NCI-H446 treated with DMSO at 0.1 percent for 48 hours (cell line): ENCODE data around the gene NPC2.
"Not testable (repeated sequence)": the region's sequence is repeated elsewhere in the genome, so short reads cannot be mapped to it uniquely, and the experiment has no call there.

Experiments
- DNase-seq: peaks from one replicate; lab custom pipeline; 2025; lab: John Stamatoyannopoulos, UW

NPC2 gene

DNA sequence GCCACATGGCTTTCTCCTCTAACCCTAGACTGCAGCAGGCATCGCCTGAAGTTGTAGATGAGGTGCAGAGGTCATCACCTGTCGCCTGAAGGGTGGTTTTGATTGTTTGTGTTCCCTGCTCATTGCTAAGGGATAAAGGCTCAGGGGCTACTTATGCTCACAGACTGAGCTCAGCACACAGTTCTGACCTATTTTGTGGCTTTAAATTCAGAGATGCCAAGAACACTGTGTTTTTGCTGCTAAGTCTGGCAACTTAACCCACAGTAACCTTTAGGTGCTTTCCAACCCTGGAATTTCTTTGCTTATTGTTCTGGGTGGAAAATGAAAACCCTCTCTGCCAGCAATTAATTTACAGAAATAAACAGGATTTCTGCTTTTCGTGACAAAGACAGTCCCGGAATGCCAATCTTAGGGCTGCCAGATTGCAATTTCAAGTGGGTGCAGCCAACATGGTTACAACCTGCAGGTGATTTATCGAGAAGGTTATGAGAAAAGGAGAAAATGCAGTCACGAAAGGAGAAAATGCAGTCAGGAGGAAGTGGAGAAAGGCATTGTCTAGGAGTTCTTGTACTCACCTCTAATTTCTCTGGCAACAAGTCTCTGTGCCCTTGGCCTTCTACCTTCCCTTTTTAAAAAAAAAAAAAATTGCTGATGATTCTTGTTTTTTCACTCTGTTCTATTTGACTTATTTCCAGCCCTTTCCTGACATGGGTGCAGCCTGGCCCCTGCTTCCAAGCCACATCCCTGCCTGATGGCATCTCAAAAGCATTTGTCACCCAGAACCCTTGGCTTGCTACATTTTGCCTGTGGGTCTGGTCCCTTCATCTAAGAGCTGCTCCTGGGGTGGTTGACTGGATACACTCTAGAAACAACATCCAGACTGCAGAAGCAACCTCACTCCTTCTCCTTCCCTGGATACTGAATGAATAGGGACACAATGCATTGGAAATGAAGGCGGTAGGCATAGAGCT, 23.3 kb downstream of the NPC2 start:
- no peak for DNase-seq

DNA sequence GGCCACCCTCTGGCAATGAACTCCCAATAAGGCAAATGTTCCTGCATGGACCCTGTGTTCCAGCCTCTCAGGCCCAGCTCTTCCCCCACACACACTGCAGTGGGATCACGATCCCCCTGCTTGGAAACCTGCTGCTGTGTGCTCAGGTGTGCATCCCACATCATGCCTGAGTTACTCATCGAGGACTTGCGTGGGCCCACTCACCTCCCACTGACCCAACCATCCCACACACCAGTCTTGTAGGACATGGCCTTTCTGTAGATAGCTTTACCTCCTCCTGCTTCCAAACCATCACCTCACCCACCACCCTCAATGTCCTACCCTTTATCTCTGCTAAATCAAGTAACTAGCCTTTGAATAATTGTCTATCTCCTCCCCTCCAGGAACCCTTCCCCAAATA, 24.6 kb downstream of the NPC2 start:
- DNase-seq, result no peak

DNA sequence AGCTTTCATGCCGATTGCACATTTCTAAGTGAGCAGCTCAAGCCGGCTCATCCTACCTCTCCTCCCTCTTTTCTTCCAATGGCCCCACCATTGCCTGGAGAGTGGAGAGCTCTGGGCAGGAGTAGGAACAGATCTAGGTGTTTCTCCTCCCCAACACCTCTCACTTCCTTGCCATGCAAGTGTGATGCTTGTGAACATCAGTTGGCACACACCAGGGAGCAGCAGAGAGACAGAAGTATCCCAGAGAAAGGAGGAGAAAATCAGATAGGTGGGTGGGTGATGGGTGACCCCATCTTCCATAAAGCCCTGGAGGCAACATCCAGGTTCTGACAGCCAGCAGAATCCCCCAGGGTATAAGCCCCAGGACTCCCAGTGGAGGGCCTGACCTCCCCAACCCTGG, 27.8 kb downstream of the NPC2 start:
- DNase-seq, result no peak

DNA sequence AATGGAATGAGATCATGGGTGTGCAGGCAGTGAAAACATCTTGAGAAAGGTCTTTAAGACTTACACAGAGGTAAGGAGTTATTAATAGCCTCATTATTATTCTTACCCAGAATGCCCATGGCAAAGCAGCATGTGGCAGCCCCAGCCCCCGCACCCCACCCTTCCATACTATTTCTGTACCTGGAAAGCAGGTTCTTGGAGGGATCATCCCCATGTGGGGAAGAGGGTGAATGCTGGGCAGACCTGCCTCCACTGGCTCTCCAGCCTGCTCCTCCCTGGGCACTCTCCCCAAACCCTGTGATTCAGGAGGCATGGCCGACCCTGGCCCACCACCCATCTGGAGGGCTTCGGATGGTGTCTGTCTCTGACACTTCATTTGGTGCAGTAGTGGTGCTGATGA, 28.3 kb downstream of the NPC2 start:
- no peak for DNase-seq

DNA sequence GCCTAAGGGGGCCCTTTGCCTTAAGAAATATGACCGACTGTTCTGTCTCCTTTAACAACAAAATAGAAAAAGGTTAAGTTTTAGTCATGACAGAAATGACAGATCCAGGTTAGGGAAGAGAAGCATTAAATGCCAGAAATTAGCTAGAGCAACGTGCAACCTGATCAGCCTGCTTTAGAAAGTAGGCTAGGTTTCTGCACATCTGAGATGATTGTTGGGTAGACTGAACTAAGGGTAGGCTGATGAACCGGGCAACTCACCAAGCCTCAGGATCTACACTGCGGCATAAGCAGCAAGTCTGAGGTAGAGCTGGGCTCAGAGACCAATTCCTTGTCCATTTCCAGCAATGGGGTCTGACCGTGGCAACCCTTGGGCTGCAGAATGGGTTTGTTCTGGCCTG, 29.4 kb downstream of the NPC2 start:
- DNase-seq, result no peak

DNA sequence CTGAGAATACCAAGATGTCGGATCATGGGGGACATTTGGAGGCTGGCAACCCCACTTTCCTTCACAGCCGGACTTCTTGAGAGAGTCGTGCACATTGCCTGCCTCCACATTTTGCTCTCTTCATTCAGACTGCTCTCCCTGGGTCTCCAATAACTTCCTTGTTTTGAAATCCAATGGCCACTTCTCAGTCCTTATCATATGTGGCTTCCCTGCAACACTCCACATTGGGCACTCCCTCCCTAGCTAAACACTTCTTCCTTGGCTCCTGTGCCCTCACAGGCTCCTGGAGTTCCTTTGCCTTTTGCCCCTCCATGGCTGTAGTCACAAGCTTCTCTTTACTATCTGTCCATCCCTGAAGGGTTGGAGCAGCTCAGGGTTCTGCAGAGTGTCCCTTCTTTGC, 30.1 kb downstream of the NPC2 start:
- no peak for DNase-seq

DNA sequence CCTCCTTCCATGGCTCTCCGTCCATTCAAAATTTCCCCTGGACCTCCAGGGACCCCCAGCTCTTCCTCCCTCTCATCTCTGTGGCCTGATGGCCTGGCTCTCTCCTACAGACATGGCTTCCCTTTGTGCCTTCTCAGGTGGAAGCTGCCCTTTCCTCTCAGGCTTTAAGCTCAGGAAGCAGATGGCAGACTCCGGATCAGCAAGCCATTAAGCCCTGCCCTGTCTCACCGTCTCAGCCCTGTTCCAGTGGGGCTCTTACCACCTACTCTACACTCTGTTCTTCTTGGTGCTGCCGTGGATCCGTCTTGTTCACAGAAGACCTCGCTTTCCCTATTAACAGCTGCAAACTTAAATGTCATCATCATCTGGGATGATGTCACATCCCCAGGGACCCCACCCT, 33.1 kb downstream of the NPC2 start:
- DNase-seq, result no peak

DNA sequence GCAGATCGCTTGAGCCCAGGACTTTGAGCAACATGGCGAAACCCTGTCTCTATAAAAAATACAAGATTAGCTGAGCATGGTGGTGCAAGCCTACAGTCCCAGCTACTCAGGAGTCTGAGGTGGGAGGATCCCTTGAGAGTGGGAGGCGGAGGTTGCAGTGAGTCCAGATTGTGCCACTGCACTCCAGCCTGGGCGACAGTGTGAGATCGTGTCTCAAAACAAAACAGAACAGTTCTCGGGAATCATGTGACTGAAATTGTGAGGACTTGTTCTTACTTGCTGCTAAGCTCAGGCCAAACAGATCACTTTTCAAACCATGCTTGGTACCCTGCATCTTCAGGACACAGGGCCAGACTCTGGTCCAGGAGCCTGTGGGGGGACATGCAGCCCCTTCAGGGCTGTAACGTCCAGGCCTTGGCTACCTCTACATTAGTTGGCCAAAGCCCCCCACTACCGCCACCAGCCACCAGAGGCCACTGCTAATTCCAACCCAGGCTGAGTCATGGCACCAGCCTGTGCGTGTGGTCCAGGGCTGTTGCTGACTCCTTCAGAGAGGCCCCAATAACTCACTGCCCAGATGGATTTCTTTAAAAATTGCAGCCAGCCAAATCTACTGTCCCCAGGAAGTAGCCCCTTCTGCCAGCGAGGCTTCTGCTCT, 33.7 kb downstream of the NPC2 start:
- no peak for DNase-seq

DNA sequence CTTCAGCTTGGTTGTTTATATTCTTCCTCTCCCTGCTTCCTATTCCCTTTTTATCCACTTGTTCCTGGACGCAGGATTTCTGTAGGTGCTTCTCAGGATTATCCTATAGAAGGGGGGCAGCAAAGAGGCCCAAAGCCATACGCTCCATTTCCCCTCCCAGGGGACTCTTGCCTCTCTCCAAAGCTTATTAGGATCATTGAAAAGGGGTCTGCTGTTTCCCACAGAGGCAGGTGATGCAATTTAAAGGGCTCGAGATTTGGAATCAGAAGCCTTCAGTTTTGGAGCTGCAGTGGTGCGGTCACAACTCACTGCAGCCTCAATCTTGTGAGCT, 35.6 kb downstream of the NPC2 start:
- no peak for DNase-seq

DNA sequence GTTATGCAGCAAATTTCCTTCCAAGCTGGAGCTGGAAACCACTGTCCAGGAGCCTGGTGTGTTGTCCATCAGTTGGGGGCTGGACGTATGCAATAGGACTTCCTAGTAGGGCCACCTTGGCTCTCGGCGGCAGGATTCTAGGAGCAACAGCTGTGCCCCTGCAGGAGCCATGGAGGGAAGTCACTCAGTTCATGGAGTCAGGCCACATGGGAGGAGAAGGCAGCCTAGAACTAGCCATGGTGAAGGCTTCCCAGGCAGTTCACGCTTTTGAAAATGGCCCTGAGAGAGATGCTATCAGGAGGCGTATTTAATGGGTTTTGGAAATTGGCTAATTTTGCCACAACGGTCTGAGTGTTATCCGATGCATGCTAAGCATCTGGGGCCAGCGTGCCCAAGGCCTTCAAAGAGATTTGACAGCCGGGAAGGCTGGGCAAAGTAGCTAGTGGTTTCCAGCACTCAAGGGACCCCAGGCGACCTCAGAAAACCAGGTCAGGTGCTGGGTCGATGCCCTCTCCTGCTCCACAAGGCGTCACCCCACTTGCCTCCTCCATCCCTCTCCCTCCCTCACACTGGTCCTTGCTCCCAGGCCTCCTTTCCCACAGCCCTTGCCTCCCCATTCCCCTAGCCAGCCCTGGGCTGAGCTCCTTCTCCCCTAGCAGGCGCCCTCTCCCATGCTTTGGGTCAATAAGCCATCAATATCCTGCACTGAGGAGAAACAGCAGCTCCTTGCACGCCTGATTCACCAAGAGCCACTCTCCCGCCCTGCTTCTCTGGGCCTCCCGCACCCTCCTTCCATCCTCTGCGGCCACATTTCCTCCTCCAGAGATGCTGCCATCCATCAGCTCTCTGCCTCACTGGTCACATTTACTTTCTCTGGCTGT, 36.2 kb downstream of the NPC2 start:
- no peak for DNase-seq

DNA sequence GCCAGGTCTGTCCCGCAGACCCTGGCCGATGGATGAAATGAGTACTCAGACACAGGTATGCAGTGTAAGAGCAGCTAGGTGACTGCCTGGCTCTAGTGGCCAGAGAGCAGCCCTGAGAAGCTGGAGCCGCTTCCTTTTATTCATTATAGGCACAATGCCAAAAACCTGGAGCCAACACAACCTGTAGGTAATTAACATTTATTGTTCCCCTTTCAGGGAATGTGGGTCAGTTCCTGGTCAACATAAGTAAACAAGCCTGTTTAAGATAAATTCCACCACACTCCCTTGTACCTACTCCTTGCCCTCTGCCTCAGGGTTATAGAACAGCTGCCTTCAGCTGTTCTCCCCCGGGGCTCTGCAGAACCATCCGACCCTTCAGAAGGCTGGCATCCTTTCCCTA, 38.7 kb downstream of the NPC2 start:
- not testable (repeated sequence) for DNase-seq

DNA sequence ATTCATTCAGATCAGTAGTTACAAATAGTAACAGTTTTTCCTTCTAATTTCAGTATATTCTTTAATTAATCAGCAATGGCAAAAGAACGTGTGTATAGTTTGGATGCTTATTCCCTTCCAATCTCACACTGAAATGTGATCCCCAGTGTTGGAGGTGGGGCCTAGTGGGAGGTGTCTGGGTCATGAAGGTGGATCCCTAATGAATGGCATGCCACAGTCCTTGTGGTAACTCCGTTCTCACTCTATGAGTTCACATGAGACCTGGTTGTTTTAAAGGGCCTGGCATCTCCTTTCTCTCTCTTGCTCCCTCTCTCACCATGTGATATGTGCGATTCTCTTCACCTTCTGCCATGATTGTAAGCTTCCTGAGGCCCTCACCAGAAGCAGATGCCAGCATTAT, 48.2 kb downstream of the NPC2 start:
- no peak for DNase-seq

DNA sequence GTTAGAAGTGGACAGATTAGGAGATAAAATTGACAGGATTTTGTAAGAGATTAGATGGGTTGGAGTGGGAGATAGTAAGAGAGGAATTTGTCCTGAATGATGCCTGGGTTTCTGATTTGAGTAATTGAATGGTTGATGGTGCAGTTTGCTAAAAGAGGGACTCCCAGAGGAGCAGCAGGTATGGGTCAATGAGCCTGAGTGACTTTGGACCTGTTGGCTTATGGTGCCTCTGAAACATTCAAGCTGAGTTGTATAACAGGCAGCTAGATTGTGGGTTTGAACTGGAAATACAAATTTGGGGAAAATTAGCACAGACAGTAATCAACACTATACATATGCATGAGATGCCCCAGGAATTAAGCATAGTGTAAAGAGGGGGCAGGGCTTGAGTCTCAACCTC, 50.3 kb downstream of the NPC2 start:
- no peak for DNase-seq

DNA sequence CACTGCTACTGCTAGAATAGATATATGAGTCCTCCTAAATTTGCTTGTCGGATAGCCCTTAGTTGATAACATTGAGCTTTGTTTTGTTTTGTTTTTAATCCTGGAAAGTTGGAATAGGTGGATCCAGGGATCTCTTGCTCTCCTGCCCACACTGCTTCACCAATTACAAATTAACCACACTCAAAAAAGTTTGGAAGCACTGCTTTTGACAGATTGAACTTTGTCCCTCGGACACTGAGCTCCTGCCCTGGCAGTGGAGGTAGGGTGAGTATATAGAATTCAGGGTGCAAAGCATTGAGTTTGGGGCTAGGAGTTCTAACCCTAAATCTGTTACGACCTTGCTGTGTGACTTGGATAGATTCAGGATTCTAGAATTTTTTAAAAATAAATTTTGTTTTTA, 52.0 kb downstream of the NPC2 start:
- DNase-seq, result no peak

DNA sequence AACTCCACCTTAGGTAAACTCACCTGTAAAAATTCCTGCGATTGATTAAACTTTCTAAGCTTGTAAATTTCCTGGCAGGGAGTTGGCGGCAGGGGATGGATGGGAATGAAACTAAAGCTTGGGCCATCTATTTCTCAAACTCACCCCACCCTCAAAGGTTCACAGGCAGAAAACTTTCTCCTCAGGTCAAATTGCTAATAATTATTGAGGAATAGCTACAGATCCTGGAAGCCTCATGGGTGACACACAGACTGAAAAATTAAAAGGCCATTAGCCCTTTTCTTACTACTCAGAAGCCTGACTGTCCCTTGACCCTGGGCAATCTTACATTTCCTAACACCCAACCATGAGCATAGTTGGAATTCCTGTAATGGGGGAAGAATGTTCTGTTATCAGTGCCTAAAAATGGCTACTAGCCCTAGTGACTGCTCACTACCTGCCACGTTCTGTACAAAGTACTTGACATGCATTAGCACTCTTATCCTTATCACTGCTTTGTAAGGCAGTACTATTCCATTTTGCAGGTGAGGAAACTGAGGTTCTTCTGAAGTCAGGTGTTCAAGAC, 54.7 kb downstream of the NPC2 start:
- no peak for DNase-seq

DNA sequence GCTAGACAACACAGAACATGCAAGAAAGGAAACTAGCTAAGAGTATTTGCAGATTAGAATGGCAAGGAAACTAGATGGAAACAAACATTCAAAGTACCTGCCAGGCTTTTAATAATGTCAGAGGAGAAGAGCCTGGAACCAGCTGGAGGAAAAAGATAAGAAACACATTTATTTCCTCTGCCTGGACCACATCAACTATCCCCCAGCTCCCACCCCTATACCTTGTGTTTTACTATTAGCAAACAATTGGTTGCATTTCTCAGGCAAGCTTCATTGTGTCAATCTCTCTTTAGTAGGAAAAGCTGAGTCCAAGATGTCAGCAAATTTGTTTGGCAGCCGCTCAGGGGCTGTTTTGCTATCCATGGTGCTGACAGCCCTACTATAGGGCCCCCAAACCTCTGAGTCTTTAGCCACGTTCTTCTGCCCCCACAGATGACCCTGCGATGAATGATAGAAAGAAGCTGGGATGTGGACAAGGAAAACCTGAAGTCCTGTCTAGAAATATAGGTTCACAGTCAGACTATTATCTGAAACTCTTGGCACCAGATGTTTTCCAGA, 55.5 kb downstream of the NPC2 start:
- DNase-seq, result no peak

DNA sequence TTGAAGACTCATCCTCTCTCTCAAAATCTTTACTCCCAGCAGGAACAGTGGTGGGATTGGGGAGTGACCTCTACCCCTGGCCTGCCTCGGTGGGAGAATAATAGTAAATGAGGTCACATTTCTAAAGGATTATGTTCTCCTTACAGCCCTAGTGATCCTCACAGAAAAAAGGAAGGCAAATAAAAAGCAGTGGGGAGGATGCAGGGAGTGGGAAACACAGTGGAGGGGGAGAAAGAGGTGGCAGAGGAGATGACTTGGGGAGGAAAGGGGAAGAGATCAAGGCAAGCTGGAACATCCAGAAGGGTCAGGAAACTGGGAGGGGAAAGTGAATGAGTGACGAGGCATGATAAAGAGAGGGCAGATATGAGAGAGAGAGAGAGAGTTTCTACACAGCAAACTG, 58.8 kb downstream of the NPC2 start:
- DNase-seq, result peak; percentile 4

DNA sequence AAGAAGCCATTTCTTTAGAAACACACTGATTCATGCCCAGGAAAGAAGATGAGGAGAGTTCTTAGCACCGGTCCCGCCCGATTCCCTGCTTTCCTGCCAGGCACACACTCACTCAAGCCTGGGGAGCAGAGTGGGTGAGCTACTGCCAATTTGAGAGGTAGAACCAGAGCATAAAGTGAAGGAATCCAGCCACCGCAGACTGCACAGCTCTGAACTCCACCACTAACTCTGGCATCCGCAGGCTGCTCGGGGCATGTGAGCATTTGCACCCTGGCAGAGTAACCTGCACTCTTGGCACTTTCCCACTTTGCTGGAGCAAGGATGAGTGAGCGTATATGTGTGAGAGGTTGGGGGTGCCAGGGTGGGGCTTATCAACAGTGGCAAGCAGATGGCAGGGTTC, 63.1 kb downstream of the NPC2 start:
- no peak for DNase-seq
